Activated B cell treated with CpG ODN at 0.5 μM for 24 hours (primary cell): ENCODE measurements around the gene CRTAC1. TPM values are rescaled to one million over a fixed set of nuclear protein-coding genes. Genes with fewer than 3 reads are reported as not detected.

Experiments used
- ATAC-seq: fragments of 200-7000 bp; cut with Tn5 transposase; one replicate; pipeline ENCODE4 v1.10.0; 2021; ENCODE audit warnings: low read depth, mild to moderate bottlenecking, moderate library complexity
- CTCF ChIA-PET: fragments of 350-600 bp; sonication (Branson Sonifier 250); formaldehyde crosslinking; loops from one replicate; lab custom pipeline; 2021; ENCODE audit warnings: antibody characterized with exemption; lab: Charles Lee
- POLR2A ChIA-PET: fragments of 350-600 bp; sonication (Branson Sonifier 250); formaldehyde crosslinking; loops from one replicate; lab custom pipeline; 2021; ENCODE audit warnings: antibody characterized with exemption; lab: Charles Lee
- DNase-seq: peaks from one replicate; pipeline ENCODE4 v3.0.0; 2022
- H3K27ac Mint-ChIP-seq: one replicate; pipeline ENCODE4 v1.8.0; 2020; ENCODE audit warnings: mixed read lengths
- H3K27me3 Mint-ChIP-seq: one replicate; pipeline ENCODE4 v1.8.0; 2021; ENCODE audit warnings: mixed read lengths
- H3K36me3 Mint-ChIP-seq: one replicate; pipeline ENCODE4 v1.8.0; 2021; ENCODE audit warnings: low read depth, mixed read lengths
- H3K4me1 Mint-ChIP-seq: one replicate; pipeline ENCODE4 v1.8.0; 2021; ENCODE audit warnings: mixed read lengths
- H3K4me3 Mint-ChIP-seq: one replicate; pipeline ENCODE4 v1.8.0; 2020; ENCODE audit warnings: mild to moderate bottlenecking, mixed read lengths
- H3K9me3 Mint-ChIP-seq: one replicate; pipeline ENCODE4 v1.8.0; 2020; ENCODE audit warnings: mixed read lengths
- CTCF ChIP-seq: fragments of 200-600 bp; IDR thresholded peaks from one replicate; pipeline ENCODE4 v1.8.0; 2022; ENCODE audit warnings: antibody characterized with exemption, mild to moderate bottlenecking
- intact Hi-C: fragments of 100-400 bp; cut with micrococcal nuclease; formaldehyde crosslinking; loops from one replicate; pipeline ENCODE4 v1.15.1; 2024
- total RNA-seq: library from RNA; stranded (reverse); gene quantifications from 2 replicates; pipeline ENCODE4 v1.2.3, GENCODE V29; 2022

CRTAC1 gene
- total RNA-seq, 1 donor from 2014 or later: not detected

GRCh38 chr10:98041352-98042043, 11.1 kb upstream of the CRTAC1 start:
- POLR2A ChIA-PET: no interaction called here
- Mint-ChIP-seq H3K4me1 (no peaks in the 10 kb centered on the region), H3K27me3 (peaks cover 54% of the 10 kb centered on the region), H3K9me3 (no peaks in the 10 kb centered on the region), H3K36me3 (no peaks in the 10 kb centered on the region), H3K4me3 (no peak overlapping the region), H3K27ac (no peak overlapping the region)
- no peak for DNase-seq
- CTCF ChIA-PET: interaction anchor here (0.7 to 3.1 kb wide), 17 partner anchors 9 to 470 kb away, joined by 3 to 29 read pairs (median 4); partner anchors contain the start of genes AVPI1 and R3HCC1L
- intact Hi-C loops: loop anchor here (1.0 to 5.0 kb wide), 3 partner anchors 127 to 354 kb away; partner anchors contain the start of gene AVPI1
- ATAC-seq: no peak
- no peak for TF ChIP-seq CTCF

GRCh38 chr10:98039690-98040381, 9.4 kb upstream of the CRTAC1 start:
- Mint-ChIP-seq H3K4me3 (no peak overlapping the region), H3K36me3 (no peaks in the 10 kb centered on the region), H3K27ac (no peak overlapping the region), H3K27me3 (peaks cover 63% of the 10 kb centered on the region), H3K4me1 (no peaks in the 10 kb centered on the region), H3K9me3 (no peaks in the 10 kb centered on the region)
- DNase-seq (no peak), ATAC-seq (no peak)
- ChIA-PET CTCF (interaction anchor here (0.7 to 3.1 kb wide), 5 partner anchors 11 to 364 kb away, joined by 3 to 29 read pairs (median 4); no protein-coding TSS in a partner anchor), POLR2A (no interaction called here)
- TF ChIP-seq CTCF: no peak
- intact Hi-C loops: loop anchor here (5.0 kb wide), 1 partner anchor 353 kb away; the partner anchor contains the start of gene AVPI1

- DNase-seq (no peak), ATAC-seq (no peak)
- H3K27me3 Mint-ChIP-seq: peaks cover 63% of the 10 kb centered on the region
- no peaks in the 10 kb centered on the region for H3K4me1 Mint-ChIP-seq
- no peak for TF ChIP-seq CTCF
- H3K27ac Mint-ChIP-seq: no peak overlapping the region
- POLR2A ChIA-PET: no interaction called here
- CTCF ChIA-PET: no interaction called here
- H3K9me3 Mint-ChIP-seq: no peaks in the 10 kb centered on the region
- H3K4me3 Mint-ChIP-seq: no peak overlapping the region
- H3K36me3 Mint-ChIP-seq: no peaks in the 10 kb centered on the region
- intact Hi-C loops: no loop called here
These were observed 7.9 kb upstream of the CRTAC1 start for GRCh38 chr10:98038288-98038687.

GRCh38 chr10:98035599-98035998, 5.2 kb upstream of the CRTAC1 start:
- no peak overlapping the region for H3K27ac Mint-ChIP-seq
- ChIA-PET POLR2A (no interaction called here), CTCF (interaction anchor here (0.8 kb wide), 1 partner anchor 10 kb away, joined by 3 read pairs; no protein-coding TSS in a partner anchor)
- no peak for DNase-seq
- H3K36me3 Mint-ChIP-seq: no peaks in the 10 kb centered on the region
- no peaks in the 10 kb centered on the region for H3K9me3 Mint-ChIP-seq
- H3K27me3 Mint-ChIP-seq: peaks cover 68% of the 10 kb centered on the region
- intact Hi-C loops: no loop called here
- no peak for ATAC-seq
- H3K4me1 Mint-ChIP-seq: peaks cover 4% of the 10 kb centered on the region
- no peak for TF ChIP-seq CTCF
- no peak overlapping the region for H3K4me3 Mint-ChIP-seq

- H3K4me1 Mint-ChIP-seq: peaks cover 5% of the 10 kb centered on the region
- H3K27me3 Mint-ChIP-seq: peaks cover 58% of the 10 kb centered on the region
- no peaks in the 10 kb centered on the region for H3K9me3 Mint-ChIP-seq
- ATAC-seq: no peak
- no peak for TF ChIP-seq CTCF
- ChIA-PET POLR2A (no interaction called here), CTCF (no interaction called here)
- H3K4me3 Mint-ChIP-seq: no peak overlapping the region
- intact Hi-C loops: no loop called here
- H3K36me3 Mint-ChIP-seq: no peaks in the 10 kb centered on the region
- no peak for DNase-seq
- no peak overlapping the region for H3K27ac Mint-ChIP-seq
These were observed 3.1 kb upstream of the CRTAC1 start for GRCh38 chr10:98033515-98033914.
